ENCODE results near the gene DTWD2. TPM values are rescaled to one million over a fixed set of nuclear protein-coding genes. Genes with fewer than 3 reads are reported as not detected.
A peak's percentile ranks its signal among the peaks of the same experiment; 100 is the strongest.
"Not testable (repeated sequence)": the region's sequence is repeated elsewhere in the genome, so short reads cannot be mapped to it uniquely, and the experiment has no call there.

DTWD2 gene
- total RNA-seq, 1 donor from 2014 or later: 2.2 TPM

DNA sequence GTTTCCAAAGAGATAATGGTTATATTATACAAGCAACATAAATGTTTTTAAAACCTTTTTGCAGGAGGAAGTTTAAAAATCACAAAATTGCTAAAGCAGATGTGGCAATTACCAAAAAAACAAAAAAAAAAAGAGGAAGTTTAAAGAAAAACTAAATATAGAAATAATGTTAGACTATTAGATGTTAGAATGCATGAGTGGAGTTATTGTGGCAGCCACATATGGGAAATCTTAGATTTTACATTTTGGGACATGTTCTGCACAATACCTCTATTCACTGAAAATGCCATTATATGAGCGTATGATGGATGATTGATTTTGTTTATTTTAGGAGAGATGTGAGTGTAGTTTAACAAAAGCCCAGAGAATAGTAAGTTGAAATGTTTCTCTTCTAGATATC, 31.2 kb upstream of the DTWD2 start:
- DNase-seq: no peak
- peaks cover 2% of the 10 kb centered on the region for H3K27me3 Mint-ChIP-seq
- no peak overlapping the region for H3K4me3 Mint-ChIP-seq
- H3K9me3 Mint-ChIP-seq: no peaks in the 10 kb centered on the region
- no peak overlapping the region for H3K27ac Mint-ChIP-seq
- intact Hi-C loops (cut with micrococcal nuclease): no loop called here
- H3K4me1 Mint-ChIP-seq: peaks cover 3% of the 10 kb centered on the region
- H3K36me3 Mint-ChIP-seq (ENCODE audit: low read depth): no peaks in the 10 kb centered on the region

DNA sequence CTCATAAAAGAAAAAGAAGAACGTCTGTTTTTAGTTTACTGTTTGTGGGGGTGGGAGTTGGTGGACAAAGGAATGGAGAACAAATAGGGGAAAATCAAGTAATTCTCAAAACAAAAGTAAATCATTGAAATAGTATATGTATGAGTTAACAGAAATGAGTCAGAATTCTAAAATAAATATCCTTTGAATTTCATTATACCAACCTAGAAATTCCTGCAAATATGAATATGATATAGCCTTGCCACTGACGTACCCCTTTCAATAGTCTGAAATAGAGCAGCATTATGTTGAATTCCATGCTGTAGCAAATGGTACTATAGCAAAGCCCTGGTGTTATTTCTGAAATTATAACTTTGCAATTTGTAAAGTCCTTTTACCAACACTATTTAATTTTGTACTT, 29.6 kb upstream of the DTWD2 start:
- H3K4me3 Mint-ChIP-seq: no peak overlapping the region
- no peak for DNase-seq
- intact Hi-C loops (cut with micrococcal nuclease): no loop called here
- H3K4me1 Mint-ChIP-seq: peaks cover 3% of the 10 kb centered on the region
- H3K27me3 Mint-ChIP-seq: peaks cover 2% of the 10 kb centered on the region
- no peaks in the 10 kb centered on the region for H3K9me3 Mint-ChIP-seq
- H3K27ac Mint-ChIP-seq: no peak overlapping the region
- no peaks in the 10 kb centered on the region for H3K36me3 Mint-ChIP-seq (ENCODE audit: low read depth)

DNA sequence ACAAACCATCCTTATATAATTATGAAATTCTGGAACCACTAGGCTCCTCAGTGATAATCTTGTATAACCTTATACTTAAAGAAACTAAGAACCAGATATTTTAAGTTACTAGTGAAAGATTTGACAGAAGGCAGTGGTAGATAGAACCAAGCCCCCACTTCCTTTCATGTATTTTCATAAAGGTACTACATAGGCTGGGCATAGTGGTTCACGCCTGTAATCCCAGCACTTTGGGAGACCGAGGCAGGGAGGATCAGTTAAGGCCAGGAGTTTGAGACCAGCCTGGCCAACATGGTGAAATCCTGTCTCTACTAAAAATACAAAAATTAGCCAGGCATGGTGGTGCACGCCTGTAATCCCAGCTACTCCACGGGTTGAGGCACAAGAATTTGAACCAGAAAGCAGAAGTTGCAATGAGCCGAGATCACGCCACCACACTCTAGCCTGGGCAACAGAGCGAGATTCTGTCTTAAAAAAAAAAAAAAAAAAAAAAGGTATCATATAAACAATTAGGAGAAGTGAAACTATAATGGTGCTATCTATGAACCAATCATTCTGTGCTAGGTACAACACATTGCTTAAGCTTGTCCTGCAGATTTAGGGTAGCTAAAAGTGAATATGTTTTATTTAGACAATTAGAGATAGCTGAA, 27.9 kb upstream of the DTWD2 start:
- Mint-ChIP-seq H3K4me3 (no peak overlapping the region), H3K4me1 (no peaks in the 10 kb centered on the region), H3K9me3 (no peaks in the 10 kb centered on the region), H3K27me3 (peaks cover 2% of the 10 kb centered on the region), H3K27ac (no peak overlapping the region), H3K36me3 (ENCODE audit: low read depth) (no peaks in the 10 kb centered on the region)
- DNase-seq: no peak
- intact Hi-C loops (cut with micrococcal nuclease): no loop called here

DNA sequence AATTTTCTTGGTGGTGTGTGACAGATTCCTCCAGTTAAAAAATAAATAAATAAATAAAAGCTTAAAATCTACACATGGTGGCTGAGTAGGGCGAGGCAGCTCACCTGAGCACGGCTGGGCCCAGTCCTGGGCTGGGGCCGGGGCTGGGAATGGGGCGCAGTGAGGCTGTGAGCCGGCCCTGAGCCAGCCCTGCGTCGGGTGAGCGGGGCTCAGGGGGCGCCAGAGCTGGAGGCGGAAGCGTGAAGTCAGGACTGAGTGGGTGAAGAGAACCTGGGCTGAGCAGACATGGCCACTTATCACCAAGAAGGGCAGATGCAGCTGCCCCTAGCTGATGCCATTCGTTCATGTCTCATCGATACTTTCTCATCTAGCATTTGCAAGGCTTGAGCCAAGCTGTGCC, 22.8 kb upstream of the DTWD2 start:
- Mint-ChIP-seq H3K4me1 (no peaks in the 10 kb centered on the region), H3K4me3 (no peak overlapping the region), H3K27me3 (no peaks in the 10 kb centered on the region), H3K9me3 (no peaks in the 10 kb centered on the region), H3K27ac (no peak overlapping the region), H3K36me3 (ENCODE audit: low read depth) (no peaks in the 10 kb centered on the region)
- intact Hi-C loops (cut with micrococcal nuclease): no loop called here
- DNase-seq: no peak

DNA sequence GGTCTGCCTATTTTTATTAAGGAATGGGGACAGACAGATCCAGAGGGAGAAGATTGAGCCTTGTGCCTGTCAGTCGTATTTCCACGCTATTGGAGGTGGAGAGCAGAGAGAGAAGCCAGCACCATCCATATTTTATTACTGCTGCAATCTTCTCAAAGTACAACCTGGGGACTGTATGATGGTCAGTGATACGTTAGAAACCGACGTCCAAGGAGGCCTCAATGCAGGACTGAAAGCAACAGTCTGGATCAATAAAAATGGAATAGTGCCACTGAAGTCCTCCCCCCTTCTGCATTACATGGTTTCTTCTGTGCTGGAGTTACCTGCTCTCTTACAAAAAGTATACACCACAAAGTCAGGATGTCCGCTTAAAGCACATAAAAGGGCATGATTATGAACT, 21.9 kb upstream of the DTWD2 start:
- no peaks in the 10 kb centered on the region for H3K4me1 Mint-ChIP-seq

DNA sequence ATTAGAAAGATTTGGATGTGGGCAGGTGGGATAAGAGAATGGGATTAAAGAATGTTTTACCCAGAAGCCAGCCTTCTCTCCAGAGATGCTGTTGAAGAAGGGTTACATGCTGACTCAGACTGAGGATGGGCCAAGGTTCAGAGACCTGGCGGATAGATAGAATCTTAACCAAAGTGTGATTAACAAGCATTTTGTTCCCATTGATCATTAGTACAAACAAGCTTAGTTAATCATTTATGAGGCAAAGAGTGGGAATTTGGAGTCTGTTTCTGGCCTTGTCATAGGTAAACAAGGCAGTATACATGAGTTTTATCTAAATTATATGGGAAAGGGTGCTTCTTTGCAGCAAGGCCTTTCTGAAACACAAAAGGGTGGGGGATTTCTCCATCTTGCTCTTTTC, 20.8 kb upstream of the DTWD2 start:
- DNase-seq: no peak

More for the DNA sequence above, 21.9 kb upstream of the DTWD2 start:
- intact Hi-C loops (cut with micrococcal nuclease): no loop called here
- Mint-ChIP-seq H3K27me3 (no peaks in the 10 kb centered on the region), H3K4me3 (no peak overlapping the region), H3K9me3 (no peaks in the 10 kb centered on the region), H3K27ac (no peak overlapping the region), H3K36me3 (ENCODE audit: low read depth) (no peaks in the 10 kb centered on the region)
- DNase-seq: no peak

DNA sequence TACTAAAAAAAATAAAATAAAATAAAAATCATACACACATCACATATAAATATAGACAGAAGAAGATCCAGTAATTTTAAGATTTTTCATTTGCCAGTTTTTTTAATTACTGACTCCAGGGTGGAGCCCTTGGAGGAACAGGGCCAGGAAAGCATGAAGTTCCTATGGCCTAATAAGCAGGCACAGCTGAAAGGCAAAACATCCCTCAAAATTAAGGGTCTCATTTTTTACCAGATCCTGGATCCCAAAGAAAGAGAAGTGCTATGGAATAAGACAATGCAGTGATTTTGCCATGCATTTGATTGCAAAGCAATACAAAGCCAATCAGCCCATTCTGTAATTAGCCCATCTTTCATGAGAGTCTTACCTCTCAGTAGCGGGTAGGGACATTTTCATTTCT, 11.3 kb upstream of the DTWD2 start:
- Mint-ChIP-seq H3K36me3 (ENCODE audit: low read depth) (peaks cover 3% of the 10 kb centered on the region), H3K27me3 (peaks cover 2% of the 10 kb centered on the region), H3K9me3 (peaks cover 20% of the 10 kb centered on the region), H3K4me3 (no peak overlapping the region), H3K4me1 (no peaks in the 10 kb centered on the region), H3K27ac (no peak overlapping the region)
- no peak for DNase-seq
- intact Hi-C loops (cut with micrococcal nuclease): no loop called here

More for the DNA sequence above, 20.8 kb upstream of the DTWD2 start:
- H3K36me3 Mint-ChIP-seq (ENCODE audit: low read depth): no peaks in the 10 kb centered on the region
- no peak overlapping the region for H3K4me3 Mint-ChIP-seq
- H3K27me3 Mint-ChIP-seq: no peaks in the 10 kb centered on the region
- H3K27ac Mint-ChIP-seq: no peak overlapping the region
- H3K9me3 Mint-ChIP-seq: no peaks in the 10 kb centered on the region
- H3K4me1 Mint-ChIP-seq: no peaks in the 10 kb centered on the region
- intact Hi-C loops (cut with micrococcal nuclease): no loop called here

DNA sequence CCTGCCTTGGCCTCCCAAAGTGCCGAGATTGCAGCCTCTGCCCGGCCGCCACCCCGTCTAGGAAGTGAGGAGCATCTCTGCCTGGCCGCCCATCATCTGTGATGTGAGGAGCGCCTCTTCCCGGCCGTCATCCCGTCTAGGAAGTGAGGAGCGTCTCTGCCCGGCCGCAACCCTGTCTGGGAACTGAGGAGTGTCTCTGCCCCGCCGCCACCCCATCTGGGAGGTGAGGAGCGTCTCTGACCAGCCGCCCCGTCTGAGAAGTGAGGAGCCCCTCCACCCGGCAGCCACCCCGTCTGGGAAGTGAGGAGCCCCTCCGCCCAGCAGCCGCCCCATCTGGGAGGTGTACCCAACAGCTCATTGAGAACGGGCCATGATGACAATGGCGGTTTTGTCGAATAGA, 10.5 kb upstream of the DTWD2 start:
- H3K4me3 Mint-ChIP-seq; H3K4me1 Mint-ChIP-seq; H3K36me3 Mint-ChIP-seq (ENCODE audit: low read depth); DNase-seq; H3K27ac Mint-ChIP-seq; H3K27me3 Mint-ChIP-seq; intact Hi-C loops (cut with micrococcal nuclease): not testable (repeated sequence)
- H3K9me3 Mint-ChIP-seq: peaks cover 20% of the 10 kb centered on the region

DNA sequence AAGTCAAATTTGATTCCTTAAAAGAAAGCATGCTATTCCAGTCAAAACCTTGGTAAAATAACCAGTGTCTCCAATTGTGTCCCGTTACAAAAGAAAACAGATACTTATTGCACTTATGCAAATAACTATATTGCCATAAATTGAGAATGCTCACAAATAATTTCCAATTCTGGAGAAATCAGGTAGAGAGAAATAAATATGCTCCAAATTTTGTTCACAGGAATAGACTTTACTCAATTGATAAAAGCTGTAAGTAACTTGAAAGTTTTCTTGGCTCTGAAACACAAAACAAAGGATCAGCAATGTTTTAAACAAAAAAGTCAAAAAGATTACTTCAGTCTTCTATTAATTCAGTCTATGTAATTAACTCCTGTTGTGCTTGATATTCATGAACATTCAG, 7.8 kb upstream of the DTWD2 start:
- H3K4me3 Mint-ChIP-seq: no peak overlapping the region
- no peak for DNase-seq
- peaks cover 20% of the 10 kb centered on the region for H3K9me3 Mint-ChIP-seq
- no peaks in the 10 kb centered on the region for H3K27me3 Mint-ChIP-seq
- H3K4me1 Mint-ChIP-seq: no peaks in the 10 kb centered on the region
- intact Hi-C loops (cut with micrococcal nuclease): no loop called here
- H3K36me3 Mint-ChIP-seq (ENCODE audit: low read depth): peaks cover 3% of the 10 kb centered on the region
- H3K27ac Mint-ChIP-seq: no peak overlapping the region

DNA sequence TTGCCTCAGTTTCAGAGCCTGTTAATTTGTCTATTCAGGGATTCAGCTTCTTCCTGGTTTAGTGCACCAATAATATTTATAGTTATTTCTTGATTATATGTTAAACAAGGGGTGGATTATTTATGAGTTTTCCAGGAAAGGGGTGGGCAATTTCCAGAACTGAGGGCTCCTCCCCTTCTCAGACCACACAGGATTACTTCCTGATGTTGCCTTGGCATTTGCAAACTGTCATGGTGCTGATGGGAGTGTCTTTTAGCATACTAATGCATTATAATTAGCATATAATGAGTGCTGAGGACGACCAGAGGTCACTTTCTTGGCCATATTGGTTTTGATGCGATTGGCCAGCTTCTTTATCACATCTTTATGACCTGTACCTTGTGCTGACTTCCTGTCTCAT, 6.2 kb upstream of the DTWD2 start:
- no peak overlapping the region for H3K27ac Mint-ChIP-seq
- intact Hi-C loops (cut with micrococcal nuclease): no loop called here

DNA sequence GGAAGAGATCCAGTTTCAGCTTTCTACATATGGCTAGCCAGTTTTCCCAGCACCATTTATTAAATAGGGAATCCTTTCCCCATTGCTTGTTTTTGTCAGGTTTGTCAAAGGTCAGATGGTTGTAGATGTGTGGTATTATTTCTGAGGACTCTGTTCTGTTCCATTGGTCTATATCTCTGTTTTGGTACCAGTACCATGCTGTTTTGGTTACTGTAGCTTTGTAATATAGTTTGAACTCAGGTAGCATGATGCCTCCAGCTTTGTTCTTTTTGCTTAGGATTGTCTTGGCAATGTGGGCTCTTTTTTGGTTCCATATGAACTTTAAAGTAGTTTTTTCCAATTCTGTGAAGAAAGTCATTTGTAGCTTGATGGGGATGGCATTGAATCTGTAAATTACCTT, 4.8 kb upstream of the DTWD2 start:
- H3K36me3 Mint-ChIP-seq (ENCODE audit: low read depth); DNase-seq; H3K27me3 Mint-ChIP-seq; H3K4me1 Mint-ChIP-seq; H3K27ac Mint-ChIP-seq; intact Hi-C loops (cut with micrococcal nuclease); H3K4me3 Mint-ChIP-seq: not testable (repeated sequence)
- H3K9me3 Mint-ChIP-seq: peaks cover 15% of the 10 kb centered on the region

More for the DNA sequence above, 6.2 kb upstream of the DTWD2 start:
- DNase-seq: no peak
- no peak overlapping the region for H3K4me3 Mint-ChIP-seq
- H3K9me3 Mint-ChIP-seq: peaks cover 15% of the 10 kb centered on the region
- H3K27me3 Mint-ChIP-seq: no peaks in the 10 kb centered on the region
- peaks cover 1% of the 10 kb centered on the region for H3K36me3 Mint-ChIP-seq (ENCODE audit: low read depth)
- H3K4me1 Mint-ChIP-seq: no peaks in the 10 kb centered on the region

DNA sequence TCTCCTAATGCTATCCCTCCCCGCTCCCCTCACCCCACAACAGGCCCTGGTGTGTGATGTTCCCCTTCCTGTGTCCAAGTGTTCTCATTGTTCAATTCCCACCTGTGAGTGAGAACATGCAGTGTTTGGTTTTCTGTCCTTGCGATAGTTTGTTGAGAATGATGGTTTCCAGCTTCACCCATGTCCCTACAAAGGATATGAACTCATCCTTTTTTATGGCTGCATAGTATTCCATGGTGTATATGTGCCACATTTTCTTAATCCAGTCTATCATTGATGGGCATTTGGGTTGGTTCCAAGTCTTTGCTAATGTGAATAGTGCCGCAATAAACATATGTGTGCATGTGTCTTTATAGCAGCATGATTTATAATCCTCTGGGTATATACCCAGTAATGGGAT, 3.7 kb upstream of the DTWD2 start:
- H3K27me3 Mint-ChIP-seq; H3K36me3 Mint-ChIP-seq (ENCODE audit: low read depth); H3K4me3 Mint-ChIP-seq; intact Hi-C loops (cut with micrococcal nuclease); H3K9me3 Mint-ChIP-seq; DNase-seq; H3K4me1 Mint-ChIP-seq; H3K27ac Mint-ChIP-seq: not testable (repeated sequence)

DNA sequence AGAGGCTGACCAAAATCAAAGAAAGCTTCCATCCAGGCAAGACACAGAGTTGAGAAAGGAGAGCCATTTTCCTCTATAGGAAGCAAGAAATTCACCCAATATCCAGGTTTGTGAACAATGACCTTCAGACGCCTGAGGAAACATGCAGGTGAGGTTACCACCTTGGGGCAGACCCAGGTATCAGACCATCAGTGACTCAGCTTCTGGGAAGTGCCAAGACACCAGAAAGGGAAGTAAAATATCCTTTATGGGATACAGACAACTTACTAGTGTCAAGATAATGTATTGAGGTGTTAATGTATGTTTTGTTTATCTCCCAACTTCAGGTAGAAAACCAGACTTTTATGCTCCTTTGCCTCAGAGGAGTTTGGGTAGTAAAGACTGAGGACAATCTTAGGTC, 2.2 kb upstream of the DTWD2 start:
- no peak overlapping the region for H3K27ac Mint-ChIP-seq
- DNase-seq: no peak
- peaks cover 2% of the 10 kb centered on the region for H3K27me3 Mint-ChIP-seq
- H3K9me3 Mint-ChIP-seq: peaks cover 3% of the 10 kb centered on the region
- H3K36me3 Mint-ChIP-seq (ENCODE audit: low read depth): no peaks in the 10 kb centered on the region
- H3K4me3 Mint-ChIP-seq: no peak overlapping the region
- intact Hi-C loops (cut with micrococcal nuclease): no loop called here
- peaks cover 12% of the 10 kb centered on the region for H3K4me1 Mint-ChIP-seq

DNA sequence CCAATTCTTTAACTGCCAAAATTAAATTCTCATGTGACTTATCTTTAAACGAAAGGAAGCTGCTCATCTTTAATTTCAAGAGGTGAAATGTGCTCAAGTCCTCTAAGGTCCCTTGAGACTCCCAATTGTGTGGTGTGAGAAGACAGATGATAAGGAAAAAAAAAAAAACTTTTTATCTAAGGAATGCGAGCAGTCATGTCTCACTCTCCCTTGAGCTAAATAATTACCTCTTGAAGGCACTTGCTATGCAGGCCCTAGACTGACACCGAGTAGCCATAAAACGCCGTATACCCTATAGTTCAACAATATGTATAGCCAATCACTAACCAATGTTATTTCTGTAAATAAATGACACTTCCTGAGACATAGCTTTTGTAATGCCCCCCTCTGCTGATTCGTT, 1.5 kb upstream of the DTWD2 start:
- Mint-ChIP-seq H3K4me3 (no peak overlapping the region), H3K36me3 (ENCODE audit: low read depth) (no peaks in the 10 kb centered on the region), H3K27me3 (peaks cover 2% of the 10 kb centered on the region), H3K4me1 (peaks cover 12% of the 10 kb centered on the region), H3K9me3 (no peaks in the 10 kb centered on the region), H3K27ac (no peak overlapping the region)
- intact Hi-C loops (cut with micrococcal nuclease): loop anchor here (2.0 to 5.0 kb wide), 5 partner anchors 41 to 1467 kb away; no protein-coding TSS in a partner anchor
- no peak for DNase-seq

DNA sequence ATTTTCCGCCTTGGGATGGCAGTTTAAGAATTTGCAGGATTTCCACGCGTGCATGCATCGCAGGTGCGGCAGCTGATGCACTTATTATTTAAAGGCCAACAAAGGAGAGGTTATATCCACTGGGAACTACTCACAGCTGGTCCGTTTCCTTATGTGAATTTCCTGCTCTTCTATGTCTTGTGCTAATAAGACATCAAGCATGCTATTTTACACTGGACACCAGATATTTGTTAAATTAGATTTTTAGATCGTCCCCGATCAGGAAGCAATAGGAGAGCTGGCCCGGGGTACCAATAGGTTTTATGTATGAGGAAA, 476 bp upstream of the DTWD2 start:
- H3K9me3 Mint-ChIP-seq: no peaks in the 10 kb centered on the region
- H3K27ac Mint-ChIP-seq: no peak overlapping the region

More for the DNA sequence above, 476 bp upstream of the DTWD2 start:
- no peak for DNase-seq
- intact Hi-C loops (cut with micrococcal nuclease): loop anchor here (1.0 to 5.0 kb wide), 12 partner anchors 42 to 1468 kb away; partner anchors contain the start of gene HSD17B4
- Mint-ChIP-seq H3K36me3 (ENCODE audit: low read depth) (no peaks in the 10 kb centered on the region), H3K4me3 (peak overlapping the region; percentile 83), H3K27me3 (peaks cover 2% of the 10 kb centered on the region), H3K4me1 (peaks cover 12% of the 10 kb centered on the region)
